K562 (cell line): Measurements from ENCODE around the gene MRPL38. TPM values are rescaled to one million over a fixed set of nuclear protein-coding genes. Genes with fewer than 3 reads are reported as not detected.

Source experiments
- ATAC-seq: fragments of 200-7000 bp; cut with Tn5 transposase; 3 replicates; pipeline ENCODE4 v1.9.1; 2020; ENCODE audit warnings: moderate library complexity
- BruUV-seq: library from RNA; stranded (reverse); fragments of 400-500 nt; replicated peaks from 2 replicates; lab custom pipeline; 2021; lab: Mats Ljungman, UMichigan
- CTCF ChIA-PET: fragments of 300-600 bp; formaldehyde crosslinking; extraction: SDS; loops from one replicate; lab custom pipeline; 2021; ENCODE audit warnings: low intra/inter-chr PET ratio; lab: Yijun Ruan, JAX
- POLR2A ChIA-PET: fragments of 300-600, 350-650 bp; sonication (Branson Sonifier 250); formaldehyde crosslinking; extraction: SDS; loops from one replicate; lab custom pipeline; 2021; ENCODE audit warnings: antibody characterized with exemption, inconsistent platforms; lab: Yijun Ruan, JAX
- DNase-seq, 4 experiments: peaks; one replicate each; pipeline versions ENCODE4 v3.0.0 to v3.0.0-alpha.2; 2011 to 2018; ENCODE audit warnings: low spot score in 3 of 4, mixed read lengths in 3 of 4; ENCODE audit errors: extremely low read depth in 1 of 4
- FAIRE-seq: peaks from 2 replicates; lab custom pipeline; 2011; peaks lifted over from hg19 to GRCh38; lab: Jason Lieb, UNC
- H2AFZ ChIP-seq: 2 replicates; pipeline ENCODE4 v1.6.0; 2011; ENCODE audit warnings: low read depth, low read length, control low read depth, inconsistent platforms
- H3K27ac ChIP-seq: fragments of 200-600 bp; 3 replicates; pipeline ENCODE4 v1.8.0; 2011; ENCODE audit warnings: low read depth, mild to moderate bottlenecking, control low read depth, inconsistent platforms, low read length, moderate library complexity, mixed read lengths; ENCODE audit errors: extremely low read depth
- H3K27me3 ChIP-seq, 2 experiments: fragments of 300-600 bp in 1 of 2; 2 replicates in 1 of 2; 3 replicates in 1 of 2; pipeline versions ENCODE4 v1.6.0 to v1.8.0; 2011; ENCODE audit warnings: inconsistent platforms in 2 of 2, low read length in 2 of 2, mild to moderate bottlenecking in 1 of 2, mixed read lengths in 1 of 2, moderate library complexity in 1 of 2; ENCODE audit not compliant: control insufficient read depth in 2 of 2, insufficient read depth in 2 of 2
- H3K36me3 ChIP-seq: fragments of 300-600 bp; 3 replicates; pipeline ENCODE4 v1.8.0; 2011; ENCODE audit warnings: mild to moderate bottlenecking, low read length, inconsistent platforms; ENCODE audit not compliant: control insufficient read depth, insufficient read depth
- H3K4me1 ChIP-seq, 2 experiments: fragments of 200-600 bp in 1 of 2; replicated peaks in 1 of 2; 2 replicates in 1 of 2; 3 replicates in 1 of 2; pipeline versions ENCODE4 v1.5.1 to v1.8.0; 2011; ENCODE audit warnings: inconsistent platforms in 2 of 2, low read length in 2 of 2, mild to moderate bottlenecking in 1 of 2, mixed read lengths in 1 of 2, moderate library complexity in 1 of 2; ENCODE audit not compliant: control insufficient read depth in 2 of 2, insufficient read depth in 2 of 2
- H3K4me2 ChIP-seq: 2 replicates; pipeline ENCODE4 v1.6.1; 2011; ENCODE audit warnings: low read length, control low read depth, inconsistent platforms, mixed read lengths; ENCODE audit not compliant: insufficient read depth
- H3K4me3 ChIP-seq: fragments of 200-600 bp; sonication (generic), shearing (Covaris generic); 2 replicates; pipeline ENCODE4 v1.5.1; 2016; ENCODE audit warnings: control low read depth, inconsistent platforms
- H3K79me2 ChIP-seq: fragments of 200-600 bp; 3 replicates; pipeline ENCODE4 v1.8.0; 2011; ENCODE audit warnings: low read length, inconsistent platforms; ENCODE audit not compliant: control insufficient read depth, insufficient read depth
- H3K9ac ChIP-seq, 2 experiments: 2 replicates each; pipeline versions ENCODE4 v1.6.0 to v1.6.1; 2011; ENCODE audit warnings: low read depth in 2 of 2, low read length in 2 of 2, control low read depth in 1 of 2, inconsistent platforms in 1 of 2, mild to moderate bottlenecking in 1 of 2, mixed read lengths in 1 of 2; ENCODE audit not compliant: insufficient read depth in 1 of 2
- H3K9me1 ChIP-seq: one replicate; pipeline ENCODE4 v1.6.0; 2011; ENCODE audit warnings: inconsistent platforms, mild to moderate bottlenecking, low read length, moderate library complexity; ENCODE audit not compliant: control insufficient read depth, insufficient read depth
- H3K9me3 ChIP-seq: replicated peaks from 2 replicates; pipeline ENCODE4 v1.5.1; 2011; ENCODE audit warnings: low read depth, low read length, inconsistent platforms; ENCODE audit not compliant: control insufficient read depth, insufficient read depth
- H4K20me1 ChIP-seq: replicated peaks from 2 replicates; pipeline ENCODE4 v1.6.1; 2011; ENCODE audit warnings: low read length, inconsistent platforms, mixed read lengths; ENCODE audit not compliant: control insufficient read depth, insufficient read depth
- FOXJ2 ChIP-seq: fragments of 200-800 bp; sonication (Bioruptor generic); IDR thresholded peaks from 2 replicates; pipeline ENCODE4 v1.6.1; 2016; ENCODE audit warnings: missing genetic modification characterization, missing compliant biosample characterization
- HNRNPK ChIP-seq: fragments of 200-400 bp; formaldehyde crosslinking; IDR thresholded peaks from one replicate; pipeline ENCODE4 v1.6.1; 2018; ENCODE audit warnings: mild to moderate bottlenecking, low read depth, low read length; ENCODE audit not compliant: poor library complexity, severe bottlenecking
- IFI16 ChIP-seq: fragments of 250-450 bp; sonication (Bioruptor Pico); IDR thresholded peaks from 2 replicates; pipeline ENCODE4 v2.1.2; 2022; ENCODE audit warnings: mild to moderate bottlenecking, inconsistent platforms
- NCOR1 ChIP-seq: fragments of 450-650 bp; IDR thresholded peaks from 2 replicates; pipeline ENCODE4 v1.6.1; 2016; ENCODE audit warnings: mild to moderate bottlenecking, moderate library complexity
- NUFIP1 ChIP-seq: fragments of 450-650 bp; IDR thresholded peaks from 2 replicates; pipeline ENCODE4 v1.6.1; 2018; ENCODE audit not compliant: partially characterized antibody
- WGBS: fragments of 100-300 bp; shearing (Covaris generic); methylation state at CpG from one replicate; pipeline ENCODE4 v1.1.6; 2016; ENCODE audit warnings: low coverage, mixed read lengths; ENCODE audit not compliant: insufficient coverage; ENCODE audit errors: missing lambda C conversion rate; 5-methylcytosine and 5-hydroxymethylcytosine counted together
- in situ Hi-C: fragments of 300-500 bp; cut with MboI; formaldehyde crosslinking; loops from 4 replicates; pipeline ENCODE4 v1.15.0; 2018; ENCODE audit warnings: inconsistent platforms, mixed read lengths
- intact Hi-C: fragments of 100-400 bp; cut with micrococcal nuclease; formaldehyde crosslinking; loops from 2 replicates; pipeline ENCODE4 v1.14.2; 2022
- polyA plus RNA-seq, 8 experiments: library from polyadenylated mRNA; depleted of rRNA in 4 of 8; stranded (reverse) in 5 of 8; unstranded in 3 of 8; fragments of >200 nt; fragmentation: Nextera tagmentation in 2 of 8; fragmentation: Illumina TruSeq in 1 of 8; extraction: Ambion mirVana in 2 of 8; extraction: Trizol in 1 of 8; gene quantifications; 2 replicates each; pipeline versions ENCODE4 v1.2.1 to v1.2.3, GENCODE V29; 2011 to 2014; ENCODE audit warnings: inconsistent platforms in 1 of 8, missing spikeins in 1 of 8
- total RNA-seq, 7 experiments: library from RNA; depleted of rRNA in 6 of 7; stranded (reverse); fragments of >200 nt in 6 of 7; fragmentation: Illumina TruSeq in 2 of 7; extraction: Trizol in 2 of 7; gene quantifications; 2 replicates each; pipeline versions ENCODE4 v1.2.1 to v1.2.3, GENCODE V29; 2011 to 2021; ENCODE audit warnings: low replicate concordance in 1 of 7
- TF ChIP-seq, protein P1 (sequence below): fragments of 450-650 bp; IDR thresholded peaks from 2 replicates; pipeline ENCODE4 v1.6.1; 2016

MRPL38 gene
- total and polyA plus RNA-seq, 9 of the 15 experiments (the other 6 are each of a cell fraction or from before 2014, with no cell fraction given) = 4.5 to 154 (median 48.5) TPM

DNA sequence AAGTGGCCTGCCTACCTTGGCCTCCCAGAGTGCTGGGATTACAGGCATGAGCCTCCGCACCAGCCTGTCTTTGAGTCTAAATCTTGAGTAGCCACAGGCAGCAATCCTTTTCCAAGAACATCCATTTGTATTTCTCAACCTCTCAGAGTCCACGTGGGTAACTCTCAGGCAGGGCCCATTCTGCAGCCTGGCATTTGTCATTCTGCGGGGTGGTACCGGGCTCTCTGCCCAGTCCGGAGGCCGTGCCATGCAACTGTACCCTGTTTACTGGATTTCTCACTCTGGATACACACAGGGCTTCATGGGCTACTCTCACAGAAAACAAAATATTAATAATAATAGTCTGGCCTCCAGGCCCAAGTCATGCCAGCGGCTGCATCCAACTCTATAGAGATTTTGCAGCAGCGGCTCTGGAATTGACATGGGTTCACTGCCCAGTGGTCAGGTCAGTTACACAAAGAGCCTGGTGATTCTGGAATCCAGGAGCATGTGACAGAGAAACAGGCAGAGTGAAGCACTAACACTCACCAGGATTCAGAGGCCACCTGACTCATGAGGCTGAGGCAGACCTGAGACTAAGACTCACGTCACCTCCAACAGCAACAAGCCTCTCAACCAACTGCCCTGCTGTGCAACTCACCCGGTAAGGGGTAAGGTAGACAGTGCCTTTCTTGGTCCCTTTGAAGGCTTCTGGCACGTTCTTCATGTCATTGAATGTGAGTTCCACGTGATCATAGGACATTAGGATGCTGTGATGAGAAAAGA is 53.6 kb downstream of the MRPL38 start:
- whole genome bisulfite sequencing = 91% methylated on average over 12 of the region's 12 CpGs
- Histone ChIP-seq H3K4me2 (no peak overlapping the region), H3K36me3 (peaks cover 53% of the 10 kb centered on the region), H3K4me1 (peaks cover 26 to 55% of the 10 kb centered on the region in 2 experiments), H3K27ac (no peak overlapping the region), H3K9ac (0 out of 4 replicates have a peak overlapping the region, but pooled peaks of 1 of the 2 experiments have one; percentile 2), H3K9me1 (no peaks in the 10 kb centered on the region), H3K4me3 (no peak overlapping the region), H3K79me2 (peaks cover 32% of the 10 kb centered on the region), H4K20me1 (no peaks in the 10 kb centered on the region), H2AFZ (no peak overlapping the region), H3K9me3 (no peaks in the 10 kb centered on the region), H3K27me3 (no peaks in the 10 kb centered on the region)
- no TSS peak for BruUV-seq
- in situ Hi-C loops (no loop called here), intact Hi-C loops (no loop called here)
- FAIRE-seq = no peak
- no peak for ATAC-seq
- DNase-seq = no peak
- ChIA-PET POLR2A (interaction anchor here (1.0 to 8.5 kb wide), 4 partner anchors 8 to 90 kb away, joined by 3 to 145 read pairs (median 57); a partner anchor contains a TSS), CTCF (no interaction called here)
- TF ChIP-seq, protein P1, sequence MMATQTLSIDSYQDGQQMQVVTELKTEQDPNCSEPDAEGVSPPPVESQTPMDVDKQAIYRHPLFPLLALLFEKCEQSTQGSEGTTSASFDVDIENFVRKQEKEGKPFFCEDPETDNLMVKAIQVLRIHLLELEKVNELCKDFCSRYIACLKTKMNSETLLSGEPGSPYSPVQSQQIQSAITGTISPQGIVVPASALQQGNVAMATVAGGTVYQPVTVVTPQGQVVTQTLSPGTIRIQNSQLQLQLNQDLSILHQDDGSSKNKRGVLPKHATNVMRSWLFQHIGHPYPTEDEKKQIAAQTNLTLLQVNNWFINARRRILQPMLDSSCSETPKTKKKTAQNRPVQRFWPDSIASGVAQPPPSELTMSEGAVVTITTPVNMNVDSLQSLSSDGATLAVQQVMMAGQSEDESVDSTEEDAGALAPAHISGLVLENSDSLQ = no peak
- TF ChIP-seq IFI16 (CRISPR knock-in tag) = no peak
- no peak for TF ChIP-seq NUFIP1
- TF ChIP-seq HNRNPK = no peak
- TF ChIP-seq FOXJ2 (tag) = no peak
- TF ChIP-seq NCOR1 = no peak
